Measurements from ENCODE around the gene AOPEP.

DNA sequence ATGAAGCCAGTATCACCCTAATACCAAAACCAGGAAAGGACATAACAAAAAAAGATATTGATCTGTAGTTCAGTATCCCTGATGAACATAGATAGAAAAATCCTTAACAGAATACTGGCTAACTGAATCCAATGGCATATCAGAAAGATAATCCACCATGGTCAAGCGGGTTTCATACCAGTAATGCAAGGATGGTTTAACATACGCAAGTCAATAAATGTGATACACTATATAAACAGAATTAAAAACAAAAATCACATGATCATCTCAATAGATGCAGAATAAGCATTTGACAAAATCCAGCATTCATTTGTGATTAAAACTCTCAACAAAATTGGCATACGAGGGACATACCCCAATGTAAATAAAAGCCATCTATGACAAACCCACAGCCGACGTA lies 110.9 kb downstream of the AOPEP start:
- TF ChIP-seq, protein P1, sequence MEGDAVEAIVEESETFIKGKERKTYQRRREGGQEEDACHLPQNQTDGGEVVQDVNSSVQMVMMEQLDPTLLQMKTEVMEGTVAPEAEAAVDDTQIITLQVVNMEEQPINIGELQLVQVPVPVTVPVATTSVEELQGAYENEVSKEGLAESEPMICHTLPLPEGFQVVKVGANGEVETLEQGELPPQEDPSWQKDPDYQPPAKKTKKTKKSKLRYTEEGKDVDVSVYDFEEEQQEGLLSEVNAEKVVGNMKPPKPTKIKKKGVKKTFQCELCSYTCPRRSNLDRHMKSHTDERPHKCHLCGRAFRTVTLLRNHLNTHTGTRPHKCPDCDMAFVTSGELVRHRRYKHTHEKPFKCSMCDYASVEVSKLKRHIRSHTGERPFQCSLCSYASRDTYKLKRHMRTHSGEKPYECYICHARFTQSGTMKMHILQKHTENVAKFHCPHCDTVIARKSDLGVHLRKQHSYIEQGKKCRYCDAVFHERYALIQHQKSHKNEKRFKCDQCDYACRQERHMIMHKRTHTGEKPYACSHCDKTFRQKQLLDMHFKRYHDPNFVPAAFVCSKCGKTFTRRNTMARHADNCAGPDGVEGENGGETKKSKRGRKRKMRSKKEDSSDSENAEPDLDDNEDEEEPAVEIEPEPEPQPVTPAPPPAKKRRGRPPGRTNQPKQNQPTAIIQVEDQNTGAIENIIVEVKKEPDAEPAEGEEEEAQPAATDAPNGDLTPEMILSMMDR (IDR thresholded peaks at IDR 0.05) = no peak
- TF ChIP-seq POLR2A (IDR thresholded peaks at IDR 0.05) = no peak

Measured in sigmoid colon (tissue), 3 donors.